GM12892 (cell line): ENCODE measurements around the gene GLIS1.

Experiments
- DNase-seq: peaks from one replicate; pipeline ENCODE4 v3.0.0; 2011; ENCODE audit not compliant: insufficient read length
- FAIRE-seq: peaks from 2 replicates; lab custom pipeline; 2011; peaks lifted over from hg19 to GRCh38; lab: Jason Lieb, UNC
- POLR2A ChIP-seq: IDR thresholded peaks from 2 replicates; pipeline ENCODE4 v1.6.1; 2011; ENCODE audit warnings: low read depth, low read length, control low read depth
- POLR2AphosphoS5 ChIP-seq: IDR thresholded peaks from 2 replicates; pipeline ENCODE4 v1.6.1; 2011; ENCODE audit warnings: low read depth, low read length, control low read depth
- TAF1 ChIP-seq: IDR thresholded peaks from 2 replicates; pipeline ENCODE4 v1.6.1; 2011; ENCODE audit warnings: low read depth, mild to moderate bottlenecking, control low read depth, low read length, borderline replicate concordance

Gene GLIS1

DNA sequence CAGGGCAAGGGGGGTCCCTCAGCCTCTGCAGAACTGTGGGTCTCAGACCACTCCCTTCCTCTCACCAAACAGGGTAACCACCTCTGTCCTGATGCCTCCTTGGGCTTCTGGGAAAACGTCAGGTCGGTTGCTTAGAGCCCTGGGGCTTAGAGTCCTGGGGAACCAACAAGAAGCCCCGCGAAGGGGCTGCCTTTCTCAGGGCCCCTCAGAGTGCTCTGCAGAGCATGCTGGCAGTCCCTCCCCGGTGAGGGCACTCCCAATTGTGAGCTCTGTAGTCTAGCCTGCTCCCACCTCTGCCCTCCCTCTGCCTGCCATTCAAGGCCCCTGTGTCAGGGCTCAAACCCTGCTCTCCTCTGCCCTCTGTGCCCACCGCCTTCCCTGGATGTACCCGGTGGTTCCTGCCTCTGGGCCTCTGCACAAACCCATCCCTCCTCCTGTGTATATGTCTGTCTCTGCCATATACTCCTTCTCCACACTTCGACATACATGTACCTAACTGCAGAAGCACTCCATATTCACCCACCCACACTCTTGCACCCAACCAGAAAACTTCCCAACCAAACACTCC, 187.5 kb downstream of the GLIS1 start:
- no peak for FAIRE-seq
- TF ChIP-seq TAF1 (no peak), POLR2AphosphoS5 (no peak), POLR2A (no peak)
- no peak for DNase-seq

DNA sequence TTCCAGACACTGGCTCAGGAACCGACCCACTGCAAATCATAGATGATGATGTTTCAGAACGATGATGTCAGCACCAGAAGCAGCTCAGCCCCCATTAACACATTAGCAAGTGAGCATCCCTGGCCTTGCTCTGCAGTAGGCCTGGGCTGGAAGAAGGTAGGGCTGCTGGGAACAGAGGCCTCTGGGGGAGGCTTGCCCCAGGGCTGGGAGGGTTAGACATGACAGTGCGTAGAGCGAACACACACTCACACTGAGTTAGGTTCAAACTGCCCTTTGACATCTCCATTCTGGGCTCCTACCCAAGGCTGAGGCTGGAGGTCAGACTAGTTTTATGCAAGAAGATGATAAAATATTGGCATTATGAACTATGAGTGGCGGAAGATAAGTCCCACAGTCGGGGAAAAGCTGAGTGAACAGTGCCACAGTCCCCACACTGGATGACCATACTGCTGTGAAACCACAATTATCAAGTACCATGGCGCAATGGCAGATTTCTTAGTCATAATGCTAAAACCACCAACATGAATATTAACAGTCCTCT, 188.7 kb downstream of the GLIS1 start:
- DNase-seq (no peak), FAIRE-seq (no peak)
- TF ChIP-seq POLR2A (no peak), TAF1 (no peak), POLR2AphosphoS5 (no peak)

DNA sequence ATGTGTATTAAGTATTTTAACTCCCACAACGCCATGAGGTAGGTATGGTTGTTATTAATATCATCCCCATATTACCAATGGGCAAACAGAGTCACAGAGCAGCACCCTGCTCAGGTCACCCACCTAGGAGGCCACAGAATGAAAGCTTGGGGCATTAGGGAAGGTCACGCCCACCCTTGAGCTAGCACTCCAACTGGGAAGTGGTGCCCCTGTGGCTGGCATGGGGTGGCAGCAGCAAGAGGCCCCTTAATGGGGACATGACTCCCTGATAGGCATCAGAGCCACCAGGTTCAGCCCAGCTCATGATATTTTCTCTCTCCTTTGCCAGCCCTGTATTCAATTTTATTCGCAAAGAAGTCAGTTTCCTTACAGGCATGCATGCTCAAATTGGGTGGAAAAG, 189.2 kb downstream of the GLIS1 start:
- TF ChIP-seq POLR2AphosphoS5 = no peak
- TF ChIP-seq TAF1 = no peak
- no peak for TF ChIP-seq POLR2A
- FAIRE-seq = no peak
- no peak for DNase-seq

DNA sequence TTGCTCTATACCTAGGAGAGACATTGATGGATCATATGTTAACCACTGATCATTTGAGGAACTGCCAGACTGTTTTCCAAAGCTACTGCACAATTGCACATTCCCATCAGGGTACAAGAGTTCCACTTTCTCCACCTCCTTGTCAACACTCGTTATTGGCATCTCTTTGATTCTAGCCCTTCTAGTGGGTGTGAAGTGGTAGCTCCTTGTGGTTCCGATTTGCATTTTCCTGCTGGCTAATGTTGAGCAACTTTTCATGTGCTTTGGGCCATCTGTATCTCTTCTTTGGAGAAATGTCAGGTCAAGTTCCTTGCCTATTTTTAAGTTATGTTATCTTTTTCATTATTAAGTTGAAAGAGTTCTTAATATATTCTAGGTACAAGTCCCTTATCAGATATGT, 189.7 kb downstream of the GLIS1 start:
- no peak for TF ChIP-seq POLR2AphosphoS5
- TF ChIP-seq POLR2A = no peak
- no peak for TF ChIP-seq TAF1
- no peak for FAIRE-seq
- no peak for DNase-seq

DNA sequence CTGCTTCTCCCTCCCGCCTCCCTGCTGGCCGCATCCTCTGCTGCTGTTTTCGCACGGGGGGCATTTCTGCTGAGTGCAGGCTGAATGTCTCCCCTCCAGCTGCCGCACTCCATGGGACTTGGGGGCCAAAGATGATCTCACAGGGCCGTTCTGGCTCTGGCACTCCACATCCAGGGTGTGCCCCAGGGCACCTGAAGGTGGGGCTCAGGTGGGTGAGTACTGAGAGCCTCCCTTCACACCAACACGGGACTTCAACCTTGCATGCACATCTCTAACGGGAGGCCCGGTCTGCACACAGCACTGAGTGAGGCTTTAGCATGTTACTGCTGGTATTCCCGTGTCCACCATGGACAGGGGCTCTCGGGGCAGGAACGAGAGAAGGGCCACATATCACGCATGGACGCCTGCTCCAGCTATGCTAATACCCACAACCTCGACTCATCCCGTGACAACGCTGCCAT, 190.9 kb downstream of the GLIS1 start:
- no peak for DNase-seq
- no peak for TF ChIP-seq TAF1
- FAIRE-seq = no peak

DNA sequence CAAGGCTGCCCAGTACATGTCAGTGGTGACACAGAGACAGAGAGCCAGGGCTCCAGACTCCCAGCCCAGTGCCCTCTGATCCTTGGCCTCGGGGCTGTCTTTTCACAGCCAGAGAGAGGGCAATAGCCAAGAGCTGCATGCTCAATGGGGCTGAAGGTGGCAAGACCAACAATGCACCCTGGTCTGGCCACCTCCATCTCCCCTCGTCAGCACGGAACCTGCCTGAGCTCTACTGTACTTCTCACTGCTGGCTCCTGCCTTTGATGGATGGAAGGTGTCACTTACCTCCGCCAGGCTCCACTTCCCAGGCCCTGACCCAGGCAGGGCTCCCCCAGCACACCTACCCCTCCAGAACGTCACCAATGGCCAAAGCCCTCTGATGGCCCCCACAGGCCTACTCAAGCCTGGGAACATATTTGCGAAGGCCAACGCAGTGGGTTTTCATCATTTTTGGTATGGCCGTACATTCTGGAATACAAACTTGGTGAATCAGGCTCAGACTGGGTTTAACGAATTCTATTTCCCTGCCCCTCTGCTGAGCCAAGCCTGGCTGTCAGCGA, 191.7 kb downstream of the GLIS1 start:
- no peak for TF ChIP-seq TAF1
- no peak for TF ChIP-seq POLR2A
- no peak for TF ChIP-seq POLR2AphosphoS5
- no peak for DNase-seq
- FAIRE-seq = no peak

DNA sequence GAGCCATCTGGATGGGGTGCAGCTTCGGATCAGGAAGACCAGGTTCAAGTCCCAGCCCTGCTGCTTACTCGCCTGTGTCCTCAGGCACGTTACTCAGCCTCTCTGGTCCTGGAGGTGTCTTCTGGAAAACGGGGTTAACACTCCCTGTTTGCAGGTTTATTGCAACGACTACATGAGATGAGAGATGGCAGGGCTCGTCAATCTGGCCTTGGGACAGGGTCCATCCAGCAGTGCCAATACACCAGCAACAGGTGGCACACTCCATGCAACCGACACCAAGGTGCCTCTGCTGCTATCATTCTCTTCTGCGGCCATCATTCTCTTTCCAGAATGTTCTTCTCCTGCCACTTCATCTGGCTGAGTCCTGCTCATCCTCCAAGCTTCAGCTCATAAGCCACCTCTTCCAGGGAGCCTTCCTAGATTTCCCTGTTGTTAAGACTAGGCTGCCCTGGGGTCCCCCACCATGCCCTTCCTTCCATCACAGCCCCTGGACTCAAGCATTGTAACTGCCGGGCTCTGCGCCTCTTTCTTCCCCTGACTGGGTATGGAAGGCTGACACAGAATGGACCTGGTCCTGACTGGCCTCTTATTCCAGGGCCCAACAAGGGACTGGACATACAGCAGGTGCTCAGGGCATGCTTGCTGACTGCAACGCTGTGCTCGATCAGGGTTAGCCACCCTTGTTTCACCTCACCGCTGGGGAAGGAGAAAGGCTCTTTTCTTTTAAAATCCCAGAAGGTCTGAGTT, 192.4 kb downstream of the GLIS1 start:
- FAIRE-seq = no peak
- TF ChIP-seq TAF1 = no peak
- no peak for TF ChIP-seq POLR2AphosphoS5
- TF ChIP-seq POLR2A = no peak
- DNase-seq = no peak

DNA sequence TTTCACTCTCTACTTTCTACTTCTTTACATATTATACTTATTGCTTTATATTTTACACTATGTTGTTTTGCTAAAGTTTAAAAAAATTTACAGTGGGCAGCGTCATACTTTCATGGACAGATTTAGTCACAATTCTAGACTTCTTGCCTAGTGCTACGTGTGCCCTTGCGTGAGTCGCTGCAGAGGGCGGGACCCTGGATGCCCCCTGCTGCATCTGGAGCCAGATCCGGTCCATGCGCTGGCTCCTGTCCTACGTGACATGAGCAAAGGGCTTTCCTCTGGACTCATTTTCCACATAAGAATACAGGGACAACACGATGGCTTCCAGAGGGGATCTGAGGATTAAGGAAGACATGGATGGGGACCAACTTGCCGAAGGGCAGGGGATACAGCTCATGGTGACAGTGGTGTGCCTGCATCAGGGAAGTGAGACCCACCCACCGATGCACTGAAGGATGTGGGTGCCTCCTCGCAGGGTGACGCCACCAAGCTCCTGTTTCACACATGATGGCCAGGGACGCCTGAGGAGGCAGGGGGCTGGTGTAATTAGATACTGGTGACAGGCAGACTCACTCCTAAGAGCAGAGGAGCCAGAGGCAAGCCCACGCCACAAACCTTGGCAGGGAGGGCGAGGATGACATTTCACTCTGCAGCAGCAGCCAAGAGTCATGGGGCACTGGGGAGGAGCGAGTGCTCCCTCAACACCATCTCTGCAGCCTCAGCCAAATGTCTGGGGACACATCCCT, 193.1 kb downstream of the GLIS1 start:
- FAIRE-seq (no peak), DNase-seq (no peak)
- TF ChIP-seq POLR2A = no peak
- no peak for TF ChIP-seq POLR2AphosphoS5
- TF ChIP-seq TAF1 = no peak

DNA sequence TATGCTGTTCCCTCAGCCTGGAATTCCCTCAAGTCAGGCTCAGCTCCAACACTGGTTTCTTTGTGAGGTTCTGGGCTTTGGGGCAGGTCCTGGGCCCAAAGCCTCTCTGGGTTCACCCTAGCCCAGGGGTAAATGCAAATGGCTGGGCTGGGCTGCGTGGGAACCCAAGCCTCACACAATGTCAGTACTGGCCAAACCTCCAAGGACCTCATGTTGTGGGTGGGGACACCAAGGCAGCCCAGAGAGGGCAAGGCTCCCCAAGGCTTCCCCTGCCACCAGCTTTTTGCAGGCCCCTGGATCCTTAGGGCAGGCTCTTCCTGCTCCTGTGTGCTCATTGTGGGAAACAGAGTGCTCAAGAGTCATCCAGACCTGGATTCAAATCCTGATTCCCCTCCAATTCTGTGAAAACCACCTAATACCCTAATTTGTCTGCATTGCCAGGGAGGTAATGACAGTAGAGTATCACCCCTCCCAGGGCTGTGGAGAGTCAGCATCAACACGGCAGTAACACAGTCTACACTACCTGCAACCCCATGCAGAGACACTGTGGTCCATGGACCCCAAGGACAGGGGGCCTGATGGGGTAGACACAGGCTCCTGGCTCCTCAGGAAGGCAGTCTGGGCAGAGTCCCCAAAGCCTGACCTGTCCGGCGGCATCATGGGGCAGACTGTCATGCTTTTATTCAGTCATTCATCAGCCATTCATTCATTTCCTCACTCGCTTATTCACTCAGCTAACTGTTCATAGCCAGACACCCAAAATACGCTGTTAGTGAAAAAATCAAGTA, 194.0 kb downstream of the GLIS1 start:
- DNase-seq = no peak
- no peak for FAIRE-seq
- TF ChIP-seq TAF1 = no peak
- no peak for TF ChIP-seq POLR2A
- no peak for TF ChIP-seq POLR2AphosphoS5

DNA sequence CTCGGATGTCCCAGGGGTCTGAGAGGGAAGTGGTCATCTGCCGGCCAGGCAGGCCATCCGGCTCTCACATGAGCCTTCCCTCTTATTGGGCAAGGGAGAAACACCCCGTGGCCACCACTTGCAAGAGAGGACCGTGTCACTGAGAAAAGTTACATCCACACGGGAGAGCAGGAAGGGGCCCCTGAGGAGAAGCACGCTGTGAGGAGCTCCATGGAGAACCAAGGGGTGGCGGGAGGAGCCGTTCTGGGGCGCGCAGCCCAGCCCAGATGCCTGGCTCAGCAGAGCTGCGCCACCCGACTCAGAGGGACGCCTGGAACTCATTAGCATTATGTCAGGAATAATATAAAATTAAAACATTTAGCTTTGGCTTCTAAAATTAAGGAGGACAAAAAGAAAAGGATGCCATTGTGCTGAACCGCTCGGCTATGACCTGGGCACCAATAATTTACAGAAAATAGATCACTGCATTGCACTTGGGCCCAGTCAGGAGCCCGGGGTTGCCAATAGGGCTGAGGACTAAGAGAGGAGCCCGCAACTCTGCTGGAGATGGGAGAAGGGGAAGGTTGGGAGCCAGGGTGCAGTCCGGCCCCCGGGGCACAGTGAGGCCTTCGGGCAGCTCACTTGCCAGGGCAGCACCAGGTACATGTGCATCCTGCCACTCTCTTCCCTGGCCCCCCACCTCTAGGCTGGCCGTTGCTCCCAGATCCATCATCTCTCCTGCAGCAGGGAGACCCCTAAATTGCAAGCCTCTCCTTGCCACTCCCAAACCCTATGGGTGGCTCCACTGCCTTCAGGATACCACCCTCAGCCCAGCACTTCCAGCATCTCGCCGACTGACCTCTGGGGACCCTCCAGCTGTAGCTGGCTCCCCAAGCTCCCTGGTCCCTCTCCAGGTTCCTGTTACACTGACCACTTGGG, 194.9 kb downstream of the GLIS1 start:
- DNase-seq (no peak), FAIRE-seq (no peak)
- TF ChIP-seq POLR2AphosphoS5 (no peak), POLR2A (no peak), TAF1 (no peak)
